AG04449 (cell line): Measurements from ENCODE around the gene MATN1.

Experiments used
- CTCF ChIA-PET: fragments of 350-600 bp; formaldehyde crosslinking; extraction: SDS; loops from one replicate; lab custom pipeline; 2021; ENCODE audit warnings: antibody characterized with exemption; lab: Yijun Ruan, JAX
- POLR2A ChIA-PET: fragments of 400-600, 350-600 bp; formaldehyde crosslinking; extraction: SDS; loops from one replicate; lab custom pipeline; 2020; ENCODE audit warnings: antibody characterized with exemption, inconsistent platforms; lab: Yijun Ruan, JAX
- DNase-seq: peaks from one replicate; pipeline ENCODE4 v3.0.0-alpha.2; 2010; ENCODE audit warnings: low read depth, low spot score
- H3K4me3 ChIP-seq: 2 replicates; pipeline ENCODE4 v1.5.1; 2011; ENCODE audit warnings: low read depth, mild to moderate bottlenecking, control low read depth, low read length
- TF ChIP-seq, protein P1 (sequence below): IDR thresholded peaks from one replicate; pipeline ENCODE4 v1.5.1; 2011; ENCODE audit warnings: mild to moderate bottlenecking, moderate library complexity, low read length, control low read depth, inconsistent platforms; ENCODE audit not compliant: insufficient read depth; ENCODE audit errors: missing control alignments

Gene MATN1

GRCh38 chr1:30714025-30714424 is 9.4 kb downstream of the MATN1 start:
- ChIA-PET CTCF (interaction anchor here (3.7 kb wide), 1 partner anchor 7 kb away, joined by 26 read pairs; no protein-coding TSS in a partner anchor), POLR2A (interaction anchor here (0.6 kb wide), 1 partner anchor 325 kb away, joined by 4 read pairs; no protein-coding TSS in a partner anchor)
- H3K4me3 ChIP-seq = no peak overlapping the region
- DNase-seq = no peak
- TF ChIP-seq, protein P1, sequence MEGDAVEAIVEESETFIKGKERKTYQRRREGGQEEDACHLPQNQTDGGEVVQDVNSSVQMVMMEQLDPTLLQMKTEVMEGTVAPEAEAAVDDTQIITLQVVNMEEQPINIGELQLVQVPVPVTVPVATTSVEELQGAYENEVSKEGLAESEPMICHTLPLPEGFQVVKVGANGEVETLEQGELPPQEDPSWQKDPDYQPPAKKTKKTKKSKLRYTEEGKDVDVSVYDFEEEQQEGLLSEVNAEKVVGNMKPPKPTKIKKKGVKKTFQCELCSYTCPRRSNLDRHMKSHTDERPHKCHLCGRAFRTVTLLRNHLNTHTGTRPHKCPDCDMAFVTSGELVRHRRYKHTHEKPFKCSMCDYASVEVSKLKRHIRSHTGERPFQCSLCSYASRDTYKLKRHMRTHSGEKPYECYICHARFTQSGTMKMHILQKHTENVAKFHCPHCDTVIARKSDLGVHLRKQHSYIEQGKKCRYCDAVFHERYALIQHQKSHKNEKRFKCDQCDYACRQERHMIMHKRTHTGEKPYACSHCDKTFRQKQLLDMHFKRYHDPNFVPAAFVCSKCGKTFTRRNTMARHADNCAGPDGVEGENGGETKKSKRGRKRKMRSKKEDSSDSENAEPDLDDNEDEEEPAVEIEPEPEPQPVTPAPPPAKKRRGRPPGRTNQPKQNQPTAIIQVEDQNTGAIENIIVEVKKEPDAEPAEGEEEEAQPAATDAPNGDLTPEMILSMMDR = no peak

DNA sequence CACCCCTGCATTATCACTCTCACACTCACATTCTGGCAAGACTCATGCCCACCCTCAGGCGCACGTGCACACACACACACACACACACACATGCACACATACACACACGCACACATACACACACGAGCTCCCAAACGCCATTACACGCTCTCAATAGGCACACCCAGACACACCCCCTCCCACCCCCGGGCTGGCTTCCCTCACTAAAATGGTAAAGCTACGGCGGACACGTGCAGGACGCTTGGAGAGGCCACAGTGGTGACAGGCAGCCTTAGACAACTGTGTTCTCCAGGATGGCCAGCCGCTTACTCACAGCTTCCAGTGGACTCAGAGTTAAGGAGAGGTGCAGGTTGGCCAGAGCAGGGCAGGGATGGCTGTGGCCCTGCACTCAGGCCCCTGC is 10.1 kb downstream of the MATN1 start:
- DNase-seq = no peak
- no peak overlapping the region for H3K4me3 ChIP-seq
- TF ChIP-seq, protein P1 = no peak
- CTCF ChIA-PET = interaction anchor here (1.4 kb wide), 1 partner anchor 333 kb away, joined by 4 read pairs; no protein-coding TSS in a partner anchor
- POLR2A ChIA-PET = no interaction called here

- ChIA-PET POLR2A (no interaction called here), CTCF (interaction anchor here (1.0 to 1.4 kb wide), 2 partner anchors 332 to 1476 kb away, joined by 3 to 4 read pairs; partner anchors contain the start of gene PTPRU)
These were observed 10.8 kb downstream of the MATN1 start for GRCh38 chr1:30712583-30712982.

GRCh38 chr1:30710407-30710806 is 13.0 kb downstream of the MATN1 start:
- DNase-seq = no peak
- H3K4me3 ChIP-seq = no peak overlapping the region
- POLR2A ChIA-PET = no interaction called here
- TF ChIP-seq, protein P1 = no peak
- CTCF ChIA-PET = no interaction called here

More at GRCh38 chr1:30712583-30712982, 10.8 kb downstream of the MATN1 start:
- no peak overlapping the region for H3K4me3 ChIP-seq
- TF ChIP-seq, protein P1 = no peak
- DNase-seq = no peak

DNA sequence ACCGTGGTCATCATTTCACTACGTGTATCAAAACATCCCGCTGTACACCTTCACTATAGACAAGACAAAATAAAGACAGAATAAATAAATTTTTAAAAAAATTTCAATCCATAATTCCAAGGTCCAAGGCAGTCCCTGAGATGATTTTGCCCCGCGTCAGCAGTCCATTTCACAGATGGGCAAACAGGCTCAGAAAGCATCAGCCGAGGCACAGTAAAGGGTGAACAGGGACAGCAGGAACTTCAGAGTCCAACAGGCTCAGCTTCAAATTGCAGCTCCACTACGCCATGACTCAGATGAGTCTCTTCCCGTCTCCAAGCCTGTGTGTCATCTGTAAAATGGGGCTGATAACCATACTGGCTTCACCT is 15.0 kb downstream of the MATN1 start:
- TF ChIP-seq, protein P1 = no peak
- POLR2A ChIA-PET = no interaction called here
- CTCF ChIA-PET = interaction anchor here (1.0 to 3.4 kb wide), 28 partner anchors 8 to 1827 kb away, joined by 3 to 26 read pairs (median 7); partner anchors contain the start of genes MECR, PTPRU and SRSF4
- no peak for DNase-seq
- H3K4me3 ChIP-seq = no peak overlapping the region

DNA sequence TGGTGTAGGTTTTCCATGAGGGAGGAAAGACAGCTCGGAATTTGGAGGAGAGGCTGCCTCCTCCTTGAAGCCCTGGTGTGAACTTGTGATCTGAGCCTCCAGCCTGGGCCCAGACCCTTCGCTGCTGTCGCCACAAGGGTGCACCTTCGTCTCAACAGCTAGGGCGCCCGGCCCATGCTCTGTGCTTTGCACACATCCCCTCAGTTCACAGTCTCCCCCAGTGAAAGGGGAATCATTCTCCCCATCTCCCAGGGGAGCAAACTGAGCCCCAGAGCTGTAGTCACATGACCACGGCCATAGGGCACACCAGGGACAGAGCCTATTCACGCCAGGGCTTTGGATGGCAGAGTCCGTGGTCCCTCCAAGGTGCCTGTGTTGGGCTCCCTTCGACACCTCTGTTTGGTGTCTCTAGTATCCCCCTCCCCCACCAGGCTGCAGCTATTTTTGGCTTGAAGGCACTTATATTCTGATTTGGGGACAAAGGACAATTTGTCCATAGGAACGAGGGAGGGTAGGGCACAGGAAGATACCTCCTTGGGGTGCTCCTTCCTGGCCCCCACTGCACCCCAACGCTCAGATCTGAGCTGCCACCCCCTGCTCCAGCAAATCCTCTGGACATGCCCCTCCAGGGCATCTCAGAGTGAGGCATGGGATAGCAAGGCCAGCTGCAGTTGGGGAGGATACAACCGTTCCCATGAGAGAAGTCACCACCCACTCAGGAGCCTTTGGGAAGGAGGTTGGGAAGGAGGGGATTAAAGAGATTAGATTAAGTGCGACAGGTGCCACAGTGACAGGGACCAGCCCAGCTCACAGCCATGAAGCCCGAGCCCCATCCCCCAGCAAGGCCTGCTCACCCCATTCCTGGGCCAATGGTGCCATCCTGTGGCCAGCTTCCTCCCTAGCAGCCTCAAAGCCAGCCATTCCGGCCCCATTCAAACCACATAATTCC is 15.7 kb downstream of the MATN1 start:
- no peak overlapping the region for H3K4me3 ChIP-seq
- TF ChIP-seq, protein P1 = peak; percentile 89
- no peak for DNase-seq
- POLR2A ChIA-PET = no interaction called here
- CTCF ChIA-PET = interaction anchor here (0.6 to 3.4 kb wide), 37 partner anchors 8 to 1826 kb away, joined by 3 to 26 read pairs (median 6); partner anchors contain the start of genes MECR, PTPRU and SRSF4
